Measurements from ENCODE around the gene ZNF385C. TPM values are rescaled to one million over a fixed set of nuclear protein-coding genes. Genes with fewer than 3 reads are reported as not detected.

The ZNF385C gene
- total and polyA plus RNA-seq, 2 of the 13 experiments (the other 11 are each of a cell fraction or from before 2014, with no cell fraction given), result 2.3 to 6.1 TPM

DNA sequence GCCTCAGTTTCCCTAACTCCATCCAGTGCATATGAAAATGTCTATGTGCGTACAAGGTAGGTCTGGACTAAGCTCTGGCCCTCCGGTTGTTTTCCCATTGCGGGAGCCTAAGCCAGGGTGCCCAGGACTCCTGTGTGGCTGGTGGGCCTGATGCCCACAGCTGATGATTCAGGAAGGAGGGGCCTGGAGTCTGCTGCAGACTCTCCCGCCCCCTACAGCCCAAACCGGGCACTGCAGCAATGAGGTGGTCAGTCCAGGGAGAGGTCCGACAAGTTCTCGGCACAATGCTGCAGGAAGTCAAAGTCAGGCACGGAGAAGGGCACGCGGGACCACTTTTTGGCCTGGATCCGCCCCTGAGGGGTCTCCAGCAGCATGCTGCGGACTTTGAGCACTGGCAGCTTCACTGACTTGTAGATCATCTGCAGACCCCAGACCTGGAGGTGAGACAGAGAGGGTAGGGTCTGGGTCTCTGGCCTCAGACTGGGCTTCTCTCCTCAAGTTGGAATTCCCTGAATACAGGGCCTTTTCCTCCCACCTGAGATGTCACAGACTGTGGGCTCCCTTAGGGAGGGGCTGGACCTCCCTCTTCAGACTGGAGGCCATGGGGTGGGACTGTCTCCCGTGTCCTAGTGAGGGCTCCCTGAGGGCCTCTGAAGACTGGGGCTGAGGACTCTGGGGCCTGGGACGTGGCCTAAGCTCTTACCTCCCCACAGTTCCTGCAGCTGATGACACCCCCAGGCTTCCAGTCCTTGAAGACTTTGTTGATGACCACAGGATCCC, 3.4 kb upstream of the ZNF385C start (continued):
- TF ChIP-seq FOXJ3 (CRISPR knock-in tag; IDR thresholded peaks at IDR 0.05; ENCODE audit: borderline replicate concordance) (no peak), ZNF264 (CRISPR knock-in tag; IDR thresholded peaks at IDR 0.05) (no peak), SP5 (CRISPR knock-in tag; IDR thresholded peaks at IDR 0.05; ENCODE audit: borderline replicate concordance, low read depth) (0 out of 2 replicates have a peak, but pooled peaks have one; percentile 32), ISL2 (CRISPR knock-in tag; IDR thresholded peaks at IDR 0.05) (no peak), KMT2A (CRISPR knock-in tag; IDR thresholded peaks at IDR 0.05) (no peak), BHLHE40 (IDR thresholded peaks at IDR 0.05; ENCODE audit: low read length) (no peak), ZNF776 (CRISPR knock-in tag; IDR thresholded peaks at IDR 0.05) (no peak), SIX1 (CRISPR knock-in tag; IDR thresholded peaks at IDR 0.05; ENCODE audit: borderline replicate concordance) (no peak), KLF13 (CRISPR knock-in tag; IDR thresholded peaks at IDR 0.05) (no peak), PCBP2 (optimal IDR thresholded peaks at IDR 0.05; ENCODE audit: low read depth, low read length, poor library complexity, severe bottlenecking) (no peak), BATF2 (CRISPR knock-in tag; IDR thresholded peaks at IDR 0.05) (no peak), GLI4 (CRISPR knock-in tag; IDR thresholded peaks at IDR 0.05; ENCODE audit: borderline replicate concordance) (no peak)
- TF ChIP-seq, protein P1, sequence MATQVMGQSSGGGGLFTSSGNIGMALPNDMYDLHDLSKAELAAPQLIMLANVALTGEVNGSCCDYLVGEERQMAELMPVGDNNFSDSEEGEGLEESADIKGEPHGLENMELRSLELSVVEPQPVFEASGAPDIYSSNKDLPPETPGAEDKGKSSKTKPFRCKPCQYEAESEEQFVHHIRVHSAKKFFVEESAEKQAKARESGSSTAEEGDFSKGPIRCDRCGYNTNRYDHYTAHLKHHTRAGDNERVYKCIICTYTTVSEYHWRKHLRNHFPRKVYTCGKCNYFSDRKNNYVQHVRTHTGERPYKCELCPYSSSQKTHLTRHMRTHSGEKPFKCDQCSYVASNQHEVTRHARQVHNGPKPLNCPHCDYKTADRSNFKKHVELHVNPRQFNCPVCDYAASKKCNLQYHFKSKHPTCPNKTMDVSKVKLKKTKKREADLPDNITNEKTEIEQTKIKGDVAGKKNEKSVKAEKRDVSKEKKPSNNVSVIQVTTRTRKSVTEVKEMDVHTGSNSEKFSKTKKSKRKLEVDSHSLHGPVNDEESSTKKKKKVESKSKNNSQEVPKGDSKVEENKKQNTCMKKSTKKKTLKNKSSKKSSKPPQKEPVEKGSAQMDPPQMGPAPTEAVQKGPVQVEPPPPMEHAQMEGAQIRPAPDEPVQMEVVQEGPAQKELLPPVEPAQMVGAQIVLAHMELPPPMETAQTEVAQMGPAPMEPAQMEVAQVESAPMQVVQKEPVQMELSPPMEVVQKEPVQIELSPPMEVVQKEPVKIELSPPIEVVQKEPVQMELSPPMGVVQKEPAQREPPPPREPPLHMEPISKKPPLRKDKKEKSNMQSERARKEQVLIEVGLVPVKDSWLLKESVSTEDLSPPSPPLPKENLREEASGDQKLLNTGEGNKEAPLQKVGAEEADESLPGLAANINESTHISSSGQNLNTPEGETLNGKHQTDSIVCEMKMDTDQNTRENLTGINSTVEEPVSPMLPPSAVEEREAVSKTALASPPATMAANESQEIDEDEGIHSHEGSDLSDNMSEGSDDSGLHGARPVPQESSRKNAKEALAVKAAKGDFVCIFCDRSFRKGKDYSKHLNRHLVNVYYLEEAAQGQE (IDR thresholded peaks at IDR 0.05; ENCODE audit: borderline replicate concordance in 1 of 2, low read depth in 1 of 2, low read length in 2 of 2), result no peak
- TF ChIP-seq, protein P2, sequence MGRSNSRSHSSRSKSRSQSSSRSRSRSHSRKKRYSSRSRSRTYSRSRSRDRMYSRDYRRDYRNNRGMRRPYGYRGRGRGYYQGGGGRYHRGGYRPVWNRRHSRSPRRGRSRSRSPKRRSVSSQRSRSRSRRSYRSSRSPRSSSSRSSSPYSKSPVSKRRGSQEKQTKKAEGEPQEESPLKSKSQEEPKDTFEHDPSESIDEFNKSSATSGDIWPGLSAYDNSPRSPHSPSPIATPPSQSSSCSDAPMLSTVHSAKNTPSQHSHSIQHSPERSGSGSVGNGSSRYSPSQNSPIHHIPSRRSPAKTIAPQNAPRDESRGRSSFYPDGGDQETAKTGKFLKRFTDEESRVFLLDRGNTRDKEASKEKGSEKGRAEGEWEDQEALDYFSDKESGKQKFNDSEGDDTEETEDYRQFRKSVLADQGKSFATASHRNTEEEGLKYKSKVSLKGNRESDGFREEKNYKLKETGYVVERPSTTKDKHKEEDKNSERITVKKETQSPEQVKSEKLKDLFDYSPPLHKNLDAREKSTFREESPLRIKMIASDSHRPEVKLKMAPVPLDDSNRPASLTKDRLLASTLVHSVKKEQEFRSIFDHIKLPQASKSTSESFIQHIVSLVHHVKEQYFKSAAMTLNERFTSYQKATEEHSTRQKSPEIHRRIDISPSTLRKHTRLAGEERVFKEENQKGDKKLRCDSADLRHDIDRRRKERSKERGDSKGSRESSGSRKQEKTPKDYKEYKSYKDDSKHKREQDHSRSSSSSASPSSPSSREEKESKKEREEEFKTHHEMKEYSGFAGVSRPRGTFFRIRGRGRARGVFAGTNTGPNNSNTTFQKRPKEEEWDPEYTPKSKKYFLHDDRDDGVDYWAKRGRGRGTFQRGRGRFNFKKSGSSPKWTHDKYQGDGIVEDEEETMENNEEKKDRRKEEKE (IDR thresholded peaks at IDR 0.05), result no peak
- TF ChIP-seq, protein P3, sequence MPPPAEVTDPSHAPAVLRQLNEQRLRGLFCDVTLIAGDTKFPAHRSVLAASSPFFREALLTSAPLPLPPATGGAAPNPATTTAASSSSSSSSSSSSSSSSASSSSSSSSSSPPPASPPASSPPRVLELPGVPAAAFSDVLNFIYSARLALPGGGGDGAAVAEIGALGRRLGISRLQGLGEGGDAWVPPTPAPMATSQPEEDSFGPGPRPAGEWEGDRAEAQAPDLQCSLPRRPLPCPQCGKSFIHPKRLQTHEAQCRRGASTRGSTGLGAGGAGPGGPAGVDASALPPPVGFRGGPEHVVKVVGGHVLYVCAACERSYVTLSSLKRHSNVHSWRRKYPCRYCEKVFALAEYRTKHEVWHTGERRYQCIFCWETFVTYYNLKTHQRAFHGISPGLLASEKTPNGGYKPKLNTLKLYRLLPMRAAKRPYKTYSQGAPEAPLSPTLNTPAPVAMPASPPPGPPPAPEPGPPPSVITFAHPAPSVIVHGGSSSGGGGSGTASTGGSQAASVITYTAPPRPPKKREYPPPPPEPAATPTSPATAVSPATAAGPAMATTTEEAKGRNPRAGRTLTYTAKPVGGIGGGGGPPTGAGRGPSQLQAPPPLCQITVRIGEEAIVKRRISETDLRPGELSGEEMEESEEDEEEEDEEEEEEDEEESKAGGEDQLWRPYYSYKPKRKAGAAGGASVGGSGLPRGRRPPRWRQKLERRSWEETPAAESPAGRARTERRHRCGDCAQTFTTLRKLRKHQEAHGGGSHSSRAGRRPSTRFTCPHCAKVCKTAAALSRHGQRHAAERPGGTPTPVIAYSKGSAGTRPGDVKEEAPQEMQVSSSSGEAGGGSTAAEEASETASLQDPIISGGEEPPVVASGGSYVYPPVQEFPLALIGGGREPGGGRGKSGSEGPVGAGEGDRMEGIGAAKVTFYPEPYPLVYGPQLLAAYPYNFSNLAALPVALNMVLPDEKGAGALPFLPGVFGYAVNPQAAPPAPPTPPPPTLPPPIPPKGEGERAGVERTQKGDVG (CRISPR knock-in tag; IDR thresholded peaks at IDR 0.05; ENCODE audit: borderline replicate concordance), result no peak
